GM08714 (cell line): ENCODE measurements around the gene IQSEC3.

ENCODE experiments used
- H3K4me3 ChIP-seq: fragments of 200-500 bp; sonication (Bioruptor generic); 2 replicates; pipeline ENCODE4 v1.5.1; 2014; ENCODE audit warnings: mild to moderate bottlenecking, low read length, inconsistent platforms
- ZNF274 ChIP-seq: IDR thresholded peaks from 2 replicates; pipeline ENCODE4 v1.6.1; 2012; ENCODE audit warnings: mild to moderate bottlenecking, low read depth, low read length

The IQSEC3 gene

DNA sequence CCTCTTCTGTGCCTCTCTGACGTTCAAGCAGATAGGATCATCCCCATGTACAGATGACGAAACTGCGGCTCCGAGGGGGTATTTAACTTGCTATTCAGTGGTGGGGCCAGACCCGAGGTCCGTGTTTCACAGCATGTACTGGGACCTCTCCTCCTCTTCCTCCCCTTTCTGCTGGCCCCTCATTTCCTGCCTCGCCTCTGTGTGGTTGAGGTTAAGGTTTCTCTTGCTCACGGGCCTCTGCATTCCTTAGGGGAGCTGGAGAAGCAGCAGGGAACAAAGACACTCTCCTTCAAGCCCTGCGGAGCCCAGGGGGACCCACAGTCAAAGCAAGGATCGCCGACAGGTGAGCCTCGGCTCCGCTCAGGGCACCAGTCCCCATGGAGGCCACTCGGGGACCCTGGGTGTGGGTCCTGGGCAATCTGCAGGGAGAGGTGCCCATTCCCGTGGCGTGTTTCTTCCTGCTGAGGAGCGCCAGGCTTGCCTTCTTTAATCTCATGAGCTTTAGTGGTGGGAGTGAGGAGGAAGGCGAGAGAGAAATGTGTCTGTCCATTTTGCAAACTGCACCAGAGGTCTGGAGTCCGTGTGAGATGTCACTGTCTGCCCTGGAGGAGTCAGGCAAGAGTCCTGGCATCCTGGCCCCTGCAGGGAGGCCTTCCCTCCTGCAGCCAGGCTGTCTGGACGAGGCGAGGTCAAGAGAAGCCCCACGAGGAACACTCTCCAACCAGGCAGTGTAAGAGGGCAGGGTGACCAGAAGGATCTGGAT, 102.4 kb downstream of the IQSEC3 start:
- no peak for TF ChIP-seq ZNF274
- no peak overlapping the region for H3K4me3 ChIP-seq

DNA sequence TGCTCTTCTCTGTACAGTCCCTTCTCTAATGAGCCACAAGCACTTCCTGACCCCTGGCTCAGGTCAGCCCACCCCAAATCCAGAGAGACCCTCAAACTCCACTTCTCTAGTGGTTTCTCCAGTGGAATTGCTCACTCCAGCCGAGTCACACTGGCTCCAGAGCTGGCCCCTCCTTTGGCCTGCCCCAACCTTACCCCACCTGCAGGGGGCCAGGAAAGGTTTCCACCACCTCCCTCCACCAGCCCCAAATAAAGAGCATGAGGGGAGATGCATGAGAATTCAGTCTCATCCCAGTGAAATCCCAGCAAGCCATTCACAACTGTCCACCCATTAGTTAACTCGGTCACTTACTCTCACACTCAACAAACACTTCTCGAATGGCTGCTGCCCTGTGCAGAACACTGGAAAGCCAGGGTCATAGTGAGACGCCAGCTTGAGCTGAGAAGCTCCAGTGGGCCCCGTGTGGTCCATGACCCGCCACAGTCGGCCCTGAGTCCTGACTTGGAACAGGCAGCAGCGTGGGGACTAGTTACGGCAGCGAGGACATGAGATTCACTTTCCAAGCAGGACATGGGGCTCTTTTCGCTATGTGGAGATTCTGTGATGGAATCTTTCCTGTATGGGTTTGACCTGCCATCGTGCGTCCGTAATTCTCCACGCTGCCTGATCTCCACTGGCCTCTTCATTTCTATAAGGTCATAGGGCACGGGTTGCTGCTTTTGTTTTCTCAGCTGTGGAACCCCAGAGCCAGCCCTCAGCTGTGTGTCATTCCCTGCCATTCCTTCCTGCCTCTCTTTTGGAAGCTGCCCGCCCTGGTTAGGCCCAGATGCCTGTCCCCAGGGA, 103.2 kb downstream of the IQSEC3 start:
- no peak overlapping the region for H3K4me3 ChIP-seq
- no peak for TF ChIP-seq ZNF274

DNA sequence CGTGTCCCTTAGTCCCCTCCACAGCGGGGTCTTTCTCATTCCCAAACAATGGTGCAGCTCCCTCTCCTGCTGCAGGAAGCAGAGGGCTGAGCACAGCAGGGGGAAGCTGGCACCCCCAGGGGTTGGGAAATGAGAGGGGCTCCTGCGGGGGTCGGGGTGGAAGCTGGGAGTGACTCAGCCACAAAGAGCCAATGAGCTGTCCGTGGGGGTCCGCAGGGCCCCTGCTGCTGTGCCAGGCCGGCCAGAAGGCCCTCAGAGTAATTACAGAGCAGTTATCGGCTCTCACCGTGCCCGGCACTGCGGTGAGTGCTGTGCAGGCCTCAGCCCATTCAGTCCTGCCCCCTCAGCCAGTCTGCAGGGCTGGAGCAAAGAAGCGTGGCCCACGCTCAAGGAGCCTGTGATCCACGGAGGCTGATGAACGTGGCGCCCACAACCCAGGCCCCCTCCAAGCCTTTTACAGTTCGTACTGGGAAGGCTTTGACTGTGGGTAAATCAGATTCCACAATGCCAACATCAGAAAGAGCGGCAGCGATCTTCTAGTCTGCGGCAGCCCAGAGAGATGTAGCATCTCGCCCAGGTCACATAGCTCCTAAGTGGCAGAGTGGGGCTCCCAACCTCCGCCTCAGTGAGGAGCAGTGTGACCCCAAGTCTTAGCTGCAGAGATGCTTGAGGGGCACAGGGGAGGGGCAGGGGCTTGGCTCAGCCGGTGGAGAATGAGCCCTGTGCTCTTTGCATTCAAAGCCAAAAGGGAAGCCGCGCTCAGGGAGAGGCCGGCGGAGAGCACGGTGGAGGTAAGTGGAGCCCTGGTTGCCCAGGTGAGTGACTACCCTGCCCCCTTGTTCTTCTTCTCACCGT, 104.0 kb downstream of the IQSEC3 start:
- no peak overlapping the region for H3K4me3 ChIP-seq
- TF ChIP-seq ZNF274: no peak

DNA sequence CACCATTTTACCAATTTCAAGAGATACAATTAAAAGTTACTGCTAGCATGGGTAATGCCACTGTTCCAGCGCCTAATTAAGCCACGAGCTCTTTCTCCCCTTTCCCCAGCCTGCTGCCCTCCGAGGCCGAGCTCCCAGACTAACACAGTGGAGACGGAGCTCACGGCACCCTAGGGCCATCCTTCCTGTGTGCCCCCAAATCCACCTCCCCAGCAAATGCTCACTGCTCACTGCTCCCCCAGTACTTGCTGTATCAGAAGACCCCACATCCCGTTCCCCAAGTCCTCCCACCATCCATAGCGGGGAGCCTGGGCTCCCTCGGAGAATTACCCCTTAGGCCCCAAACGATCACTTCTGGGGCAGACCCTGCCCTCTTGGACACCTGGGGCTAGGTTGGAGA, 104.7 kb downstream of the IQSEC3 start:
- TF ChIP-seq ZNF274: no peak

DNA sequence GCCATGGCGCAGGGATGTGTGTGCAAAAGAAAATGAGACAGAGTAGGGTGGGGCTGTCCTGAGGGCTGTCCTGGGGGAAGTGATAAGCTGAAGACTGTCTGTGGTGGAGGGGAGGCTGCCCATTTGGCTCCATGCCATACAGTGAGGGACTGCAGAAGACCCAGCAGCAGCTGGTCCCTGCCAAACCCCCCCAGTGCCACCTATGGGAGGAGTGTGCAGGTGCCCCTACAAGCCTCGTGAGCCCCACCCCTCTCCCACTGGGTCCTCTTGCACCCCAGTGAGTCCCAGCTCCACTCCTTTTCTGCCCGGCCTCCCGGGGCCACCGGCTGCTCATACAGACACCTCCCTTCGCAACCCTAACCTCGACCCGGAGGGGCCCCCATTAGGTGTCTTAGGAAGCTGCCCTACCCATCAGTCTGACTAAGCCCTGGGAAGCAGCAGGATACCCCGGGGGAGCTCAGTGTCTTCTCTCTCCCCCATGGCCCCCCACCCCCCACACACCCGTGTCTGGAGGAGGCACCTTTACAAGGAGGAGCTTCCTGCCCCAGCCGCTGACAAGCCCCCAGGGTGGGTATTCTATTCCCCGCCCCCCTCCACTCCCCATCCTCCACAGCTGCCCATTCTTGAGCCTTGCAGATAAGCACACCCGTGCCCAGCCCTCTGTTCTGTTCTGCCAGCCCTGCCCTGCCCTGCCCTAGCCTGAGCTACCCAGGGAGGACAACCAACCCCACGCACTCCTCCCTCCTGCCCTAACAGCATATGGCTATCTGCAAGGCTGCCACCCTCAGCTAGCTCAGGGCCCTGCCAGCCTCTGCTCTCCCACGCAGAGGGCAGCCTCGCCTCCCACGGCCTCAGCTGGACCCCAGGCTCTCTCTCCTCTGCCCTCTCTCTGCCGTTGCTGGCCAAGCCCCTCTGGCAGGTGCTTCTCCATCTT, 105.4 kb downstream of the IQSEC3 start:
- no peak for TF ChIP-seq ZNF274
- H3K4me3 ChIP-seq: no peak overlapping the region

More for the DNA sequence above, 104.7 kb downstream of the IQSEC3 start:
- H3K4me3 ChIP-seq: no peak overlapping the region

- TF ChIP-seq ZNF274: no peak
- no peak overlapping the region for H3K4me3 ChIP-seq
Observed at GRCh38 chr12:172732-173161, 106.2 kb downstream of the IQSEC3 start.

- H3K4me3 ChIP-seq: no peak overlapping the region
- no peak for TF ChIP-seq ZNF274
Observed at GRCh38 chr12:174124-174523, 107.6 kb downstream of the IQSEC3 start.

DNA sequence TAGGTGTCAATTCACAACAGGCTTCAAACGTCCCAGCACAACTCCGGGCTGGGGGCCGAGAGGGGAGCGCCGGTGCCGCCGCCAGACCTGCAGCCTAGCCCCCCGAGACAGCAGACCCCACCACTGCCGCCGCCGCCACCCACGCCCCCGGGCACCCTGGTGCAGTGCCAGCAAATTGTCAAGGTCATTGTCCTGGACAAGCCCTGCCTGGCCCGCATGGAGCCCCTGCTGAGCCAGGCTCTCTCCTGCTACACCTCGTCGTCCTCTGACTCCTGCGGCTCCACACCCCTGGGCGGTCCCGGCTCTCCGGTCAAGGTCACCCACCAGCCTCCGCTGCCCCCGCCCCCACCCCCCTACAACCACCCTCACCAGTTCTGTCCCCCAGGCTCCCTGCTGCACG, 108.0 kb downstream of the IQSEC3 start:
- no peak overlapping the region for H3K4me3 ChIP-seq
- TF ChIP-seq ZNF274: no peak

GRCh38 chr12:175250-175649, 108.7 kb downstream of the IQSEC3 start:
- TF ChIP-seq ZNF274: no peak
- H3K4me3 ChIP-seq: no peak overlapping the region

DNA sequence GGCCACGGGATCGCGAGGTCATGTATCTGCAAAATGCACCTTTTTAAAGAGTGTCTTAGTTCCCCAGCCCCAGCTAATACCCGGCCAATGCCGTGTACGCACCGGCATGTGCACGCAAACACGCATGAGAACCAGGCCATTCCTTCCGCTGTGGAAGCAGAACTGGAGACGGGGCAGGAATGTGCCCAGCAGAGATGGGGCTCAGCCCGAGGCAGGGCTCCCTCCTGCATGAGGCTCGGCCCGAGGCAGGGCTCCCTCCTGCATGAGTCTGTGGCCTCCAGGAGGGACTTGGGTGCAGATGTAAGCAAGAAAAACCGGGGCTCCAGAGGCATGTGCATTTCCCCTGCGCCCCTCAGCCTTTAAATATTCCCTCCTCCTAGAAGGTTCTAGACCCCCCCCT, 109.2 kb downstream of the IQSEC3 start:
- TF ChIP-seq ZNF274: no peak
- H3K4me3 ChIP-seq: no peak overlapping the region

- no peak overlapping the region for H3K4me3 ChIP-seq
- TF ChIP-seq ZNF274: no peak
Observed at GRCh38 chr12:176321-177181, 110.0 kb downstream of the IQSEC3 start.

- no peak for TF ChIP-seq ZNF274
- no peak overlapping the region for H3K4me3 ChIP-seq
Observed at GRCh38 chr12:177336-177979, 110.9 kb downstream of the IQSEC3 start.
